Activated naive CD4-positive, alpha-beta T cell treated with anti-CD3 and anti-CD28 coated beads, Interleukin-2, amount 50 U/mL, for 24 hours (primary cell): ENCODE data around the gene TARS2.
A peak's percentile ranks its signal among the peaks of the same experiment; 100 is the strongest.

ENCODE experiments used
- H3K27ac Mint-ChIP-seq: one replicate; pipeline ENCODE4 v1.8.0; 2021; ENCODE audit warnings: mild to moderate bottlenecking, mixed read lengths
- H3K27me3 Mint-ChIP-seq: one replicate; pipeline ENCODE4 v1.8.0; 2021; ENCODE audit warnings: mixed read lengths
- H3K36me3 Mint-ChIP-seq: one replicate; pipeline ENCODE4 v1.8.0; 2021; ENCODE audit warnings: mixed read lengths
- H3K4me1 Mint-ChIP-seq: one replicate; pipeline ENCODE4 v1.8.0; 2021; ENCODE audit warnings: mixed read lengths
- H3K4me3 Mint-ChIP-seq: one replicate; pipeline ENCODE4 v1.8.0; 2021; ENCODE audit warnings: mild to moderate bottlenecking, mixed read lengths
- H3K9me3 Mint-ChIP-seq: one replicate; pipeline ENCODE4 v1.8.0; 2021; ENCODE audit warnings: mixed read lengths

Gene TARS2

GRCh38 chr1:150546294-150546937 is 59.2 kb downstream of the TARS2 start:
- H3K27ac Mint-ChIP-seq = no peak overlapping the region
- no peaks in the 10 kb centered on the region for H3K9me3 Mint-ChIP-seq
- no peak overlapping the region for H3K4me3 Mint-ChIP-seq
- H3K4me1 Mint-ChIP-seq = peaks cover 19% of the 10 kb centered on the region
- peaks cover 14% of the 10 kb centered on the region for H3K27me3 Mint-ChIP-seq
- no peaks in the 10 kb centered on the region for H3K36me3 Mint-ChIP-seq

- Mint-ChIP-seq H3K4me3 (peak overlapping the region; percentile 86), H3K27me3 (peaks cover 14% of the 10 kb centered on the region), H3K27ac (peak overlapping the region; percentile 62)
Observed at GRCh38 chr1:150548324-150548631, 61.1 kb downstream of the TARS2 start.

GRCh38 chr1:150548632-150549495 is 61.6 kb downstream of the TARS2 start, which contains the start of gene ADAMTSL4:
Gene ADAMTSL4 (plus strand): TSS chr1:150549408. CDS start chr1:150552289, 2,881 bp downstream.
- peak within 1 kb of the TSS; percentile 62 for H3K27ac Mint-ChIP-seq
- peak within 1 kb of the TSS; percentile 86 for H3K4me3 Mint-ChIP-seq

More at GRCh38 chr1:150548324-150548631, 61.1 kb downstream of the TARS2 start:
- Mint-ChIP-seq H3K9me3 (no peaks in the 10 kb centered on the region), H3K36me3 (no peaks in the 10 kb centered on the region), H3K4me1 (peaks cover 29% of the 10 kb centered on the region)

GRCh38 chr1:150549496-150550221 is 62.4 kb downstream of the TARS2 start:
- peak overlapping the region; percentile 30 for H3K27ac Mint-ChIP-seq
- H3K36me3 Mint-ChIP-seq = no peaks in the 10 kb centered on the region
- no peaks in the 10 kb centered on the region for H3K9me3 Mint-ChIP-seq
- peak overlapping the region; percentile 76 for H3K4me3 Mint-ChIP-seq
- peaks cover 13% of the 10 kb centered on the region for H3K27me3 Mint-ChIP-seq
- H3K4me1 Mint-ChIP-seq = peaks cover 29% of the 10 kb centered on the region

More at GRCh38 chr1:150548632-150549495, 61.6 kb downstream of the TARS2 start, which contains the start of gene ADAMTSL4:
- H3K9me3 Mint-ChIP-seq = no peaks in the 10 kb centered on the region
- H3K27me3 Mint-ChIP-seq = peaks cover 13% of the 10 kb centered on the region
- H3K36me3 Mint-ChIP-seq = no peaks in the 10 kb centered on the region
- peaks cover 29% of the 10 kb centered on the region for H3K4me1 Mint-ChIP-seq

GRCh38 chr1:150550222-150551050 is 63.2 kb downstream of the TARS2 start:
- Mint-ChIP-seq H3K4me1 (peaks cover 29% of the 10 kb centered on the region), H3K36me3 (no peaks in the 10 kb centered on the region), H3K27me3 (peaks cover 13% of the 10 kb centered on the region), H3K9me3 (no peaks in the 10 kb centered on the region), H3K27ac (no peak overlapping the region), H3K4me3 (peak overlapping the region; percentile 76)

GRCh38 chr1:150551051-150551783 is 64.0 kb downstream of the TARS2 start:
- Mint-ChIP-seq H3K4me3 (no peak overlapping the region), H3K36me3 (no peaks in the 10 kb centered on the region), H3K27ac (peak overlapping the region; percentile 46), H3K4me1 (peaks cover 29% of the 10 kb centered on the region), H3K27me3 (peaks cover 11% of the 10 kb centered on the region), H3K9me3 (no peaks in the 10 kb centered on the region)

GRCh38 chr1:150551784-150552127 is 64.5 kb downstream of the TARS2 start:
- Mint-ChIP-seq H3K4me1 (peaks cover 29% of the 10 kb centered on the region), H3K4me3 (no peak overlapping the region), H3K27ac (no peak overlapping the region), H3K9me3 (no peaks in the 10 kb centered on the region), H3K36me3 (no peaks in the 10 kb centered on the region), H3K27me3 (peaks cover 11% of the 10 kb centered on the region)

GRCh38 chr1:150552128-150552910 is 65.1 kb downstream of the TARS2 start:
- Mint-ChIP-seq H3K27me3 (peaks cover 8% of the 10 kb centered on the region), H3K36me3 (no peaks in the 10 kb centered on the region), H3K4me3 (no peak overlapping the region), H3K4me1 (peaks cover 29% of the 10 kb centered on the region), H3K27ac (no peak overlapping the region), H3K9me3 (no peaks in the 10 kb centered on the region)

- H3K27me3 Mint-ChIP-seq = peaks cover 8% of the 10 kb centered on the region
- no peak overlapping the region for H3K4me3 Mint-ChIP-seq
- peaks cover 29% of the 10 kb centered on the region for H3K4me1 Mint-ChIP-seq
- no peak overlapping the region for H3K27ac Mint-ChIP-seq
- H3K9me3 Mint-ChIP-seq = no peaks in the 10 kb centered on the region
- H3K36me3 Mint-ChIP-seq = no peaks in the 10 kb centered on the region
Observed at GRCh38 chr1:150552911-150553289, 65.7 kb downstream of the TARS2 start.

GRCh38 chr1:150553392-150554085 is 66.3 kb downstream of the TARS2 start:
- Mint-ChIP-seq H3K4me1 (peaks cover 27% of the 10 kb centered on the region), H3K4me3 (no peak overlapping the region), H3K27ac (no peak overlapping the region), H3K9me3 (no peaks in the 10 kb centered on the region), H3K36me3 (no peaks in the 10 kb centered on the region), H3K27me3 (peaks cover 6% of the 10 kb centered on the region)

GRCh38 chr1:150554086-150554452 is 66.8 kb downstream of the TARS2 start:
- Mint-ChIP-seq H3K27me3 (peaks cover 5% of the 10 kb centered on the region), H3K4me3 (no peak overlapping the region), H3K27ac (no peak overlapping the region), H3K36me3 (no peaks in the 10 kb centered on the region), H3K4me1 (peaks cover 26% of the 10 kb centered on the region), H3K9me3 (no peaks in the 10 kb centered on the region)

GRCh38 chr1:150555198-150555970 is 68.2 kb downstream of the TARS2 start:
- H3K4me1 Mint-ChIP-seq = peaks cover 28% of the 10 kb centered on the region

More at GRCh38 chr1:150555198-150555970, 68.2 kb downstream of the TARS2 start:
- H3K9me3 Mint-ChIP-seq = no peaks in the 10 kb centered on the region
- no peak overlapping the region for H3K4me3 Mint-ChIP-seq
- H3K27ac Mint-ChIP-seq = no peak overlapping the region
- H3K27me3 Mint-ChIP-seq = peaks cover 2% of the 10 kb centered on the region
- H3K36me3 Mint-ChIP-seq = no peaks in the 10 kb centered on the region
